ENCODE results near the gene KCNIP2. TPM values are rescaled to one million over a fixed set of nuclear protein-coding genes. Genes with fewer than 3 reads are reported as not detected.

The KCNIP2 gene
- total and polyA plus RNA-seq, 2 experiments from 2014 or later: 35.7 to 63.6 TPM

DNA sequence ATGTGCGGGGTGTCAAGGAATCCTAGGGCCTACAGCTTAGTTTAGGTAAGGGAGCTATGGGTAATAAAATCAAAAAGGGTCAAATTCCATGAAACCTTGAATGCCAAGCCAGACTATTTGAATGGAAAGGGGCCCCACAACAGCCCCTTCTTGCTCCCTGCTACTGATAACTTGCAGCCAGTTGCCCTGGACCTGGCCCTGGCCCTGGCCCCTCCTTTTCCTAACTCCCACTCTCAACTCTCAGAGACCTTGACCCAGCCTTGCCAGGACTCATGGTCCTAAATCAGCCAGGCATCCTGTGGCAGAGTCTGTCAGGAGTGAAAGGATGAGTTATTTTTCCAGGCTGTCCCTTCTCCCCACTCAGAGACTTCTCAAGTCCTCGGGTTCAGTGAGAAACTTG lies 5.9 kb downstream of the KCNIP2 start:
- H3K27me3 ChIP-seq: peaks cover 11% of the 10 kb centered on the region
- H3K27ac ChIP-seq: peak overlapping the region; percentile 52
- H3K36me3 ChIP-seq: no peaks in the 10 kb centered on the region
- TF ChIP-seq, protein P1, sequence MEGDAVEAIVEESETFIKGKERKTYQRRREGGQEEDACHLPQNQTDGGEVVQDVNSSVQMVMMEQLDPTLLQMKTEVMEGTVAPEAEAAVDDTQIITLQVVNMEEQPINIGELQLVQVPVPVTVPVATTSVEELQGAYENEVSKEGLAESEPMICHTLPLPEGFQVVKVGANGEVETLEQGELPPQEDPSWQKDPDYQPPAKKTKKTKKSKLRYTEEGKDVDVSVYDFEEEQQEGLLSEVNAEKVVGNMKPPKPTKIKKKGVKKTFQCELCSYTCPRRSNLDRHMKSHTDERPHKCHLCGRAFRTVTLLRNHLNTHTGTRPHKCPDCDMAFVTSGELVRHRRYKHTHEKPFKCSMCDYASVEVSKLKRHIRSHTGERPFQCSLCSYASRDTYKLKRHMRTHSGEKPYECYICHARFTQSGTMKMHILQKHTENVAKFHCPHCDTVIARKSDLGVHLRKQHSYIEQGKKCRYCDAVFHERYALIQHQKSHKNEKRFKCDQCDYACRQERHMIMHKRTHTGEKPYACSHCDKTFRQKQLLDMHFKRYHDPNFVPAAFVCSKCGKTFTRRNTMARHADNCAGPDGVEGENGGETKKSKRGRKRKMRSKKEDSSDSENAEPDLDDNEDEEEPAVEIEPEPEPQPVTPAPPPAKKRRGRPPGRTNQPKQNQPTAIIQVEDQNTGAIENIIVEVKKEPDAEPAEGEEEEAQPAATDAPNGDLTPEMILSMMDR (IDR thresholded peaks at IDR 0.05; ENCODE audit: low read depth, low read length): no peak
- no peak for DNase-seq (ENCODE audit: low read depth in 1 of 2, low spot score in 1 of 2)
- no peaks in the 10 kb centered on the region for H3K9me3 ChIP-seq (ENCODE audit: low read depth)
- no peak overlapping the region for H3K4me3 ChIP-seq
- peaks cover 27% of the 10 kb centered on the region for H3K4me1 ChIP-seq (ENCODE audit: low read depth)

DNA sequence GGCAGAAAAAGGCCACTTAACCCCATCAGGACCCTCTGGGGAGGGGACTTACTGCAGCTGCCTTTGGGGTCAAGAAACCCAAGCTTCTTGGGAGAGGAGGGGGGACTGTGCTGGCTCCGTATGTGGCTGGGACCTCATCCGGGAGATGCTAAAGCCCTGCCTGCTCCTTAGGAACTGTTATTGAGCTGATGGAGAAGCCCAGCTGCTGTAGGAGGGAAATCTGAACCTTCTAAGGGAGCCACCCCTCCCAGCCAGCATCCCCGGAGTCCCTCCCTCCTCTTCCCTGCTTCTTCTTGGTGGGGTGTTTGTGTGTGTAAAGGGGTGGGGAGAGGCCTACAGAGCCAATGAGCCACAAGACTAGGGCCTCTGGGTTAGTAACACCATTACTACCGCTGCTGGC lies 8.2 kb downstream of the KCNIP2 start:
- Histone ChIP-seq H3K36me3 (no peaks in the 10 kb centered on the region), H3K9me3 (ENCODE audit: low read depth) (no peaks in the 10 kb centered on the region), H3K27ac (no peak overlapping the region), H3K4me1 (ENCODE audit: low read depth) (peaks cover 35% of the 10 kb centered on the region), H3K27me3 (no peaks in the 10 kb centered on the region), H3K4me3 (no peak overlapping the region)
- no peak for DNase-seq (ENCODE audit: low read depth in 1 of 2, low spot score in 1 of 2)
- TF ChIP-seq, protein P1 (IDR thresholded peaks at IDR 0.05; ENCODE audit: low read depth, low read length): no peak

DNA sequence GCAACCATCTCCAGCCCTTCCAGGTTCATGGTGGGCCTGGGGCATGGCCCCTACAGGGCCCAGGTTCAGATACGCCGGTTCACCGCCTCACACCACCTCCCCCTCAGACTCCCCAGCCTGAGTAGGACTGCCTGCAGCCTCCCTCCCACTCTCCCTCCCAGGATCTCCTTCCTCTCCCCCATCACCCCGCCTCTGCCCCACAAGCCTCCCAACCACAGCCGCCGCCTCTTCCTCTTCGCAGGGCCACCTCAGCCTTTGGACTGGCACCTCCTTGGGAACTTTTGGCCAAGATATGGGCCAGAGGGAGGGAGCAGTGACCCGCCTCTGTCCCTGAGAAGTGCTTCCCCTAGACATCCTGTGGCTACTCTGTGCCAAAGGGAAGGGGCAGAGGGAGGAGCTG lies 9.3 kb downstream of the KCNIP2 start:
- Histone ChIP-seq H3K27me3 (no peaks in the 10 kb centered on the region), H3K4me1 (ENCODE audit: low read depth) (peaks cover 30% of the 10 kb centered on the region), H3K4me3 (no peak overlapping the region), H3K27ac (no peak overlapping the region), H3K9me3 (ENCODE audit: low read depth) (no peaks in the 10 kb centered on the region), H3K36me3 (no peaks in the 10 kb centered on the region)
- no peak for DNase-seq (ENCODE audit: low read depth in 1 of 2, low spot score in 1 of 2)
- TF ChIP-seq, protein P1 (IDR thresholded peaks at IDR 0.05; ENCODE audit: low read depth, low read length): no peak

DNA sequence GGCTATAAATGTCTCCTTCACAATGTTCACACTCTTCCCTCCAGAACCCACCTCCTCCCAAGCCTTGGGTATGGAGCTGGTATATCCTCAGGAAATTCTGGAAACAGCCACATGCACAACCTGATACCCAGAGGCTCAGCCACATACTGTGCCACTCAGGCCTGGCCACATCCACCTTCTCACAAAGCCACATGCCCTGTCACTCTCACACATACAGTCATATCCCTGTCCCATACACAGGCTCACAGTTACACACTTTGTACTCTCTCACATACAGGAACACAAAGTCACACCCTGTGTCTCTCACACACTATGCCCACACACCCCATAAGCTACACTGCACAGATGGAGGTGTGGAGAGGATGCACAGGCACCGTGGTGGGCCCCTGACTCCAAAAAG lies 10.1 kb downstream of the KCNIP2 start:
- TF ChIP-seq, protein P1 (IDR thresholded peaks at IDR 0.05; ENCODE audit: low read depth, low read length): no peak
- H3K27ac ChIP-seq: no peak overlapping the region
- peaks cover 26% of the 10 kb centered on the region for H3K4me1 ChIP-seq (ENCODE audit: low read depth)

DNA sequence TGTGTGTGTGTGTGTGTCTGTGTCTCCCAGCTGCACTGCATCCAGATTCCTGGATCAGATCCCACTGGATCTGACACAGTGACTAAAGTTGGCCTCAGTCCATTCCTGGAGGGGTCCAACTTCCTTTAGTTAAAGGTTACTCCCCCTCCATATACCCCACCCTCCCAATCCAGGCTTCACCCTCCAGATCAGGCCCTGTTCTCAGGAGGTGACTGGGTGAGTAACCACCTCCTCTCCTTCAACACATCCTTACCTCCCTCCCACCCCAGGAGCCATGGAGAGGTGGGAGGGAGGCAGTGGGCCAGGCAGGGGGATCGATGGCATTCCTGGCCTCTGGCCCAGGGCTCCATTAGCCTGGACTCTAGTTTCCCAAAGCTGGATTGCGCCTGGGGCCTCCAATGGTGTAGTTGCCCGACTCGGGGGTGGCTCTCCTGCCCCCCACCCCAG lies 11.3 kb downstream of the KCNIP2 start:
- Histone ChIP-seq H3K4me3 (no peak overlapping the region), H3K27me3 (no peaks in the 10 kb centered on the region), H3K36me3 (no peaks in the 10 kb centered on the region), H3K9me3 (ENCODE audit: low read depth) (no peaks in the 10 kb centered on the region), H3K4me1 (ENCODE audit: low read depth) (peaks cover 15% of the 10 kb centered on the region), H3K27ac (no peak overlapping the region)
- TF ChIP-seq, protein P1 (IDR thresholded peaks at IDR 0.05; ENCODE audit: low read depth, low read length): no peak
- DNase-seq (ENCODE audit: low read depth in 1 of 2, low spot score in 1 of 2): no peak

More for the DNA sequence above, 10.1 kb downstream of the KCNIP2 start:
- no peak for DNase-seq (ENCODE audit: low read depth in 1 of 2, low spot score in 1 of 2)
- no peaks in the 10 kb centered on the region for H3K27me3 ChIP-seq
- H3K4me3 ChIP-seq: no peak overlapping the region
- no peaks in the 10 kb centered on the region for H3K9me3 ChIP-seq (ENCODE audit: low read depth)
- H3K36me3 ChIP-seq: no peaks in the 10 kb centered on the region
